OCI-LY7 (cell line): ENCODE data around the gene CDH3. TPM values are rescaled to one million over a fixed set of nuclear protein-coding genes. Genes with fewer than 3 reads are reported as not detected.

Experiments used
- BruUV-seq: library from RNA; stranded (reverse); fragments of 400-500 nt; replicated peaks from 2 replicates; lab custom pipeline; 2021; lab: Mats Ljungman, UMichigan
- CTCF ChIA-PET: fragments of 300-600 bp; sonication (Branson Sonifier 250); formaldehyde crosslinking; loops from one replicate; lab custom pipeline; 2022; ENCODE audit warnings: antibody characterized with exemption; ENCODE audit not compliant: unreplicated experiment; lab: Charles Lee
- POLR2A ChIA-PET: fragments of 300-600 bp; sonication (Branson Sonifier 250); formaldehyde crosslinking; loops from one replicate; lab custom pipeline; 2022; ENCODE audit warnings: antibody characterized with exemption; lab: Charles Lee
- DNase-seq: peaks from one replicate; pipeline ENCODE4 v3.0.0-alpha.2; 2015; ENCODE audit warnings: low spot score
- H2AFZ ChIP-seq: fragments of 200-600 bp; sonication (generic), shearing (Covaris generic); 2 replicates; pipeline ENCODE4 v1.6.1; 2014; ENCODE audit warnings: mild to moderate bottlenecking, antibody characterized with exemption, low read length, moderate library complexity
- H3K27ac ChIP-seq: fragments of 200-600 bp; sonication (generic); 2 replicates; pipeline ENCODE4 v1.5.1; 2014; ENCODE audit warnings: mixed run types, low read depth, mild to moderate bottlenecking, moderate library complexity, low read length, inconsistent platforms; ENCODE audit not compliant: poor library complexity, severe bottlenecking
- H3K36me3 ChIP-seq: fragments of 200-600 bp; sonication (generic); 2 replicates; pipeline ENCODE4 v1.6.1; 2014; ENCODE audit warnings: mild to moderate bottlenecking, antibody characterized with exemption, low read length, moderate library complexity, mixed read lengths; ENCODE audit not compliant: insufficient read depth
- H3K4me1 ChIP-seq: fragments of 200-600 bp; sonication (generic); 2 replicates; pipeline ENCODE4 v1.5.1; 2014; ENCODE audit warnings: mild to moderate bottlenecking, low read length; ENCODE audit not compliant: insufficient read depth, poor library complexity, severe bottlenecking
- H3K4me2 ChIP-seq: fragments of 200-600 bp; sonication (generic); 2 replicates; pipeline ENCODE4 v1.6.1; 2014; ENCODE audit warnings: mild to moderate bottlenecking, low read length
- H3K4me3 ChIP-seq: fragments of 200-600 bp; sonication (generic); 2 replicates; pipeline ENCODE4 v1.5.1; 2014; ENCODE audit warnings: mild to moderate bottlenecking, low read depth, low read length; ENCODE audit not compliant: poor library complexity, severe bottlenecking
- H3K79me2 ChIP-seq: fragments of 200-600 bp; sonication (generic); 2 replicates; pipeline ENCODE4 v1.6.1; 2016; ENCODE audit warnings: low read depth, mild to moderate bottlenecking, low read length, moderate library complexity, mixed read lengths; ENCODE audit not compliant: insufficient read depth
- H3K9me2 ChIP-seq: fragments of 200-600 bp; sonication (generic); 2 replicates; pipeline ENCODE4 v1.6.1; 2016; ENCODE audit warnings: mild to moderate bottlenecking, low read length, mixed read lengths; ENCODE audit not compliant: insufficient read depth
- H3K9me3 ChIP-seq: fragments of 200-600 bp; sonication (generic); 2 replicates; pipeline ENCODE4 v1.6.1; 2014; ENCODE audit warnings: mild to moderate bottlenecking, mixed run types, low read length, mixed read lengths
- H4K20me1 ChIP-seq: fragments of 200-600 bp; sonication (generic); 2 replicates; pipeline ENCODE4 v1.6.1; 2014; ENCODE audit warnings: mild to moderate bottlenecking, antibody characterized with exemption, low read length, moderate library complexity, mixed read lengths; ENCODE audit not compliant: insufficient read depth
- CTCF ChIP-seq: fragments of 200-600 bp; sonication (generic); conservative IDR thresholded peaks from 2 replicates; pipeline ENCODE4 v1.5.1; 2014; ENCODE audit warnings: mild to moderate bottlenecking, antibody characterized with exemption, low read length, moderate library complexity, mixed read lengths
- EZH2phosphoT487 ChIP-seq: fragments of 200-600 bp; sonication (generic); IDR thresholded peaks from 2 replicates; pipeline ENCODE4 v1.6.1; 2018; ENCODE audit warnings: low read depth, borderline replicate concordance, mild to moderate bottlenecking, mixed run types, antibody characterized with exemption, low read length, moderate library complexity, mixed read lengths
- intact Hi-C: fragments of 100-400 bp; cut with micrococcal nuclease; formaldehyde crosslinking; loops from one replicate; pipeline ENCODE4 v1.10.0; 2022; ENCODE audit not compliant: unreplicated experiment
- total RNA-seq, 2 experiments: library from RNA; depleted of rRNA in 1 of 2; stranded (reverse); fragments of >200 nt in 1 of 2; shearing (Covaris generic) in 1 of 2; gene quantifications; 2 replicates each; pipeline ENCODE4 v1.2.3, GENCODE V29; 2014 to 2022

Gene CDH3
- total RNA-seq, 2 experiments from 2014 or later: 0.06 to 0.46 TPM

- POLR2A ChIA-PET: interaction anchor here (0.5 kb wide), 1 partner anchor 1035 kb away, joined by 4 read pairs; no protein-coding TSS in a partner anchor
- Histone ChIP-seq H3K36me3 (no peaks in the 10 kb centered on the region), H3K9me2 (no peaks in the 10 kb centered on the region), H2AFZ (no peak overlapping the region), H3K79me2 (no peaks in the 10 kb centered on the region), H3K27ac (no peak overlapping the region), H4K20me1 (no peaks in the 10 kb centered on the region), H3K4me3 (no peak overlapping the region), H3K9me3 (no peaks in the 10 kb centered on the region), H3K4me2 (no peak overlapping the region), H3K4me1 (no peaks in the 10 kb centered on the region)
- no peak for TF ChIP-seq CTCF
- no peak for TF ChIP-seq EZH2phosphoT487
- BruUV-seq: no TSS peak
- no peak for DNase-seq
- intact Hi-C loops: no loop called here
- CTCF ChIA-PET: no interaction called here
Measured at GRCh38 chr16:68655806-68656205, 10.7 kb downstream of the CDH3 start.

- Histone ChIP-seq H3K4me3 (no peak overlapping the region), H4K20me1 (no peaks in the 10 kb centered on the region), H3K36me3 (no peaks in the 10 kb centered on the region), H3K79me2 (no peaks in the 10 kb centered on the region), H3K4me2 (no peak overlapping the region), H2AFZ (no peak overlapping the region), H3K27ac (no peak overlapping the region), H3K9me3 (no peaks in the 10 kb centered on the region), H3K9me2 (no peaks in the 10 kb centered on the region), H3K4me1 (no peaks in the 10 kb centered on the region)
- TF ChIP-seq EZH2phosphoT487: no peak
- TF ChIP-seq CTCF: no peak
- intact Hi-C loops: no loop called here
- no peak for DNase-seq
- POLR2A ChIA-PET: interaction anchor here (0.5 kb wide), 1 partner anchor 39 kb away, joined by 4 read pairs; no protein-coding TSS in a partner anchor
- no TSS peak for BruUV-seq
- CTCF ChIA-PET: no interaction called here
Measured at GRCh38 chr16:68656751-68657150, 11.6 kb downstream of the CDH3 start.

GRCh38 chr16:68658341-68658973, 13.3 kb downstream of the CDH3 start:
- Histone ChIP-seq H3K36me3 (no peaks in the 10 kb centered on the region), H3K79me2 (no peaks in the 10 kb centered on the region), H3K9me3 (no peaks in the 10 kb centered on the region), H3K9me2 (no peaks in the 10 kb centered on the region), H2AFZ (no peak overlapping the region), H3K4me1 (no peaks in the 10 kb centered on the region), H3K4me3 (no peak overlapping the region), H3K4me2 (no peak overlapping the region), H4K20me1 (no peaks in the 10 kb centered on the region), H3K27ac (no peak overlapping the region)
- intact Hi-C loops: no loop called here
- DNase-seq: no peak
- BruUV-seq: no TSS peak
- ChIA-PET POLR2A (interaction anchor here (0.6 to 0.7 kb wide), 3 partner anchors 10 to 41 kb away, joined by 3 to 7 read pairs (median 4); no protein-coding TSS in a partner anchor), CTCF (interaction anchor here (0.6 kb wide), 1 partner anchor 128 kb away, joined by 3 read pairs; no protein-coding TSS in a partner anchor)
- TF ChIP-seq EZH2phosphoT487 (no peak), CTCF (no peak)
